HG02870 (cell line): ENCODE results near the gene PASK.

Experiments used
- ATAC-seq: cut with Tn5 transposase; IDR thresholded peaks from one replicate; pipeline ENCODE4 v1.9.1; 2021; ENCODE audit warnings: mild to moderate bottlenecking, moderate library complexity; ENCODE audit not compliant: unreplicated experiment

The PASK gene

GRCh38 chr2:241180495-241180894 lies 31.2 kb upstream of the PASK start:
- no peak for ATAC-seq

GRCh38 chr2:241179899-241180298 lies 30.6 kb upstream of the PASK start:
- no peak for ATAC-seq

DNA sequence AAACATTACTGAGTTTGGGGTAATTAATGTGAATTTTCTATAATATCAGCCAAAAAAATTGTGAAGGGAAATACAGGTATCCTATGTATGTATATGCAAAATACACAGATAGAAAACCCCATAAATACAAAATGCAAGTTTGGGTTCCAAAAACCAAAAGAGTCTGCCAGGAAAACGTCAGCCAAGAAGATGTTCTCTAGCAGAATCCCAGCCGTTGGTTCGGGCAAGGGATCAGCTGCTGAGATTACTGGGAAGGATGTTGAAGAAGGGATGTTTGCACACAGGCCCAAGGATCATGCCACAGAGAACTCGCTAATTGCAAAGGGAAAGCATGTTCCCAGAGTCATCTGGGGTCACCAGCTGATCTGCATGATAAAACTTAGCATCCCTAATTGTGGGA lies 29.7 kb upstream of the PASK start:
- no peak for ATAC-seq

DNA sequence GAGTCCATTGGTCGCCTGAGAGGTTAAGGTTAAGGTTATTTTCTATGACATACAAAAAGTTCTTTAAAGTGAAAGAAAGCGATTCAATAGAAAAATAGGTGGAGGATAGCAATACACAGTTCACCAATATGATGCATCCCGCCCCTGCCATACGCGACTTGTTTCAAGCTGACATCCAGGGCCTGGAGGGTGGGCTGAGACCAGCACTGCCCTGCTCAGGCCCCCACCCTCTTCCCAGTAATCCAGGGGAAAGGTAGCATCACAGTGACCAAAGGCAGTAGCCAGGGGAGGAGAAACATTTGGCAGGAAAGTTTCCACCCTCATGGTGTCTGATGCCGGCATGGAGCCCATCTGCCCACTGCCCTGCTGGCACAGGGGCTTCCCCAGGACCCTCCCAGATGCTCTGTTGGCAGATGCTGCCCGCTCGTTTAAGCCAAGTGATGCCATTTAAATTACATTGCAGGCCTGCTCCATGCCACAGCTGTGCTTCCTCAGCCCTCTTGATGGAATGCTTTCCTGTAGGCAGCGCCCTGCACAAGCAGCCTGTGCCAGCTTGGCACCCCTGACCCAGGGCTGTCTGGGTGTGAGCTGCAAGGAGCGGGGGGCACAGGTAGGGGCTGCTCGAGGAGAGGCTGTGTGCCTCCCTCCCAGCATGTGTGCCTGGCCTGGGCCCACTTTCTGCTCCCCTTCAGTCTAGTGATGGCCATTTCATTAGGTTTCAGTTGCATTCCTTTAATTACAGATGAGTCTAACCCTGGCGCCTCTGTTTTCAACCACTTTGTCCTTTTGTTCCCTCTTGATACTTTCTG lies 28.5 kb upstream of the PASK start:
- ATAC-seq, result no peak

DNA sequence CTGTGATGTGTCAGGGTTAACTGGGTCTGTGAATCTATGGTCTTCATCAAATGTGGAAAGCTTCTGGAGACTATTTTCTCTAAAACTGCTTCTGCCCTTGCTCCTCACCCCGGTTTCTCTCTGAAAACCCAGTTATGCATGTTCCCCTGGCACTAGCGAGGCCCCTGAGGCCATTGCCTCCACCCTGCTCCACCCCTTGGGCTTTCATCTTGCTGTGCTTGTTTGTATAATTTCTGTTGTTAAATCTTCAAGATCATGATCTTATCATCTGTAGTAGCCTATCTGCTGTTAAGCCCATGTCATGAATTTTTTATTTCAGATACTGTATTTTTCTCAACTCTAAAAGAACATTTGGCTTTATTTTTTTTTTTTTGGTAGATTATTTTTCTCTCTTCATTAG lies 24.3 kb upstream of the PASK start:
- no peak for ATAC-seq

GRCh38 chr2:241168366-241168765 lies 19.1 kb upstream of the PASK start:
- ATAC-seq, result no peak

- ATAC-seq, result no peak
Measured at GRCh38 chr2:241163601-241164118, 14.4 kb upstream of the PASK start.

GRCh38 chr2:241161646-241162281 lies 12.5 kb upstream of the PASK start:
- no peak for ATAC-seq

DNA sequence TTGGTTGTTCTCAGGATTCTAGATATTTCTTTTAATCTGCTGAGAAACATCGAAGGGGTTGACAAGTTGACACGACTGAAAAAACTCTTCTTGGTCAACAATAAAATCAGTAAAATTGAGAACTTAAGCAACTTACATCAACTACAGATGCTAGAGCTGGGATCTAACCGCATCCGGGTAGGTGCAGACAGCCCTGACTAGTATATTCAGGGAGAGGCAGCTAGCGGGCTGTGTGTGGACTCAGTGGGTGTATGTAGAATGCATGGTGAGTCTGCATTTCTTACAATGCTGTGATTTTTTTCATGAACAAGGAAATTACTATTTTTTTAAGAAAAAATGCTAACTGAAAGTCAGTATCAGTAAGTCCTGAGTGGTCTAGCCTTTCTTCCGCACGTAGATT lies 11.0 kb upstream of the PASK start:
- no peak for ATAC-seq

DNA sequence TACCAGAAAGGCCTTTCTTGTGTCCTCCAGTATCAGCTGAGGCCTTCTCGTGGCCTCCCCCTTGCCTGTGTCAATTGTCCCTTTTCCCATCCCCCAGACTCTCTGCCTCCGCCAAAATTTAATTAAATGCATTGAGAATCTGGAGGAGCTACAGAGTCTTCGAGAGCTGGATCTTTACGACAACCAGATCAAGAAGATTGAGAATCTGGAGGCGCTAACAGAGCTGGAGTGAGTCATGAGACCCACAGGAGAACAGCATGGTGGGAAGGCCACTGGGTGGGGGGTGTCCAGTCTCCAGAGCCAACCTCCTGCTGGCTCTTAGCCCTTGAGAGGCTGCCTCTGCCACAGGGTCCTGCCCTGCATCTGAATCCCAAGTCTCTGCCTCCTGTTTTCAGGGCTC lies 9.8 kb upstream of the PASK start:
- ATAC-seq, result no peak

DNA sequence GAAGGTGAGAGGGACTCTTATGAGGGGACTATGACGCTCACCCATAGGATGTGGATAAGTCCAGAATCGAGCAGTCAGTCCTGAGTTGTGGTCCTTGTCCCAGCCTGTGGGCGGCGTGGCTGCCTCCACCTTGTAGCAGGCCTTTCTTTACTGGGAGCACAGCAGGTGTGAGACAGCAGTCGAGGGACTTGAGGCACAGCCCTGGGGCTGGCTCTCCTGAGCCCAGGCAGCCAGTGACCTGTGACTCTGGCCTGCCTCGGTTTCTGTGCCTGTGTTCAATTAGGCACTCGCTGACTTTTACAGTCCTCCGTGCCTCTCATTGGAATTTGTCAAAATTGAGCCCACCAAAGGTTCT lies 9.3 kb upstream of the PASK start:
- no peak for ATAC-seq

DNA sequence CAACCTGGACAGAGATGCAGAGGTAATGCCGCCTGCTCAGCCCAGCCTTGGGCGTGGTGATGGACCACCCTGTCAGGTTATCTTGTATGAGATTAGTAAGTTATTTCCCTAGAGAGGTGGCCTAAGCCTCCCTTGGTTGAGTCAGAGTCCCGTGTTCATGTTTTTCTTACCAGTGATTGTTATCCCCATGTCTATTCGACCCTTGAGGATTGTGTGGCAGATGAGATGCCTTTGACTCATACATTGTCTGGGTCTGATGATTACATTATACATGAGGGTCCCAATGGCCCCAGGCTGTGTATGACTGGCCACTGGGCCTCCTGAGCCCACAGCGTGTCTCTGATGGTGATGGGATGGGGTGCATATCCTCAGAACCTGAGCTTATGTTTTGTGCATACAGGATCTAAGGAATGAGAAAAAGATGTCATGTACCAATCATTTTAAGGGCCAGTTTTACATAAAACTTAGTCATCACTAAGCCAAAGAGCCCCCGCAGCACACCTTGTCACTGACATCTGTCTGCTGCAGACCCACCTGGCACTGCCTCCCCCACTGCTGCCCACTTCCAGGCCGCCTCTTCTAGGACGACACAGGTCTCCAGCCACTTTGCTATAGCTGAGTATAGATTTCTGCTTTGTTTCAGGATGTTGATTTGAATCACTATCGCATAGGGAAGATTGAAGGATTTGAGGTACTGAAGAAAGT lies 8.7 kb upstream of the PASK start:
- ATAC-seq, result no peak

DNA sequence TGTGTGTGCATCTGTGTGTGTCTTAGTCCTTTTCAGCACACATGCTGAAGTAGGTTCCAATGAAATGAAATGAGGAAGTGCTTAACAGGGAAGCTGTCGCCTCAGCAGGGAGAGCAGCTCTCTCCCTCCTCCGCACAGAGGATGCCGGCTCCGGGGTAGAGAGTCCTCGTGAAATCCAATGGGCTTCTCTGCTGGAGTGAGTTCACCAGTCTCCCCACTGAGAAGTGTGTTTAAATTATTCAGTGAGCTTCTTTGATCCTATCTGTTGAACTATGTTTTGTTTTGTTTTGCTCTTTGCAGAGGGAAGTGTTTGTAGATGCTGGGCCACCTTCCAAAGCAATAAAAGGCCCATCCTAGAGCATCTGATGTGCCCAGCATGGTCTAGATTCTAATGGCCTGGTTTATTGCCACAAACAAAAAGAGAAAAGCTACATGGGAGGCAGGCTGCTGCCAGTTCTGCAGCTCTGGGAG lies 7.7 kb upstream of the PASK start:
- ATAC-seq, result no peak

GRCh38 chr2:241155936-241156335 lies 6.7 kb upstream of the PASK start:
- no peak for ATAC-seq

- no peak for ATAC-seq
Measured at GRCh38 chr2:241154915-241155314, 5.6 kb upstream of the PASK start.

DNA sequence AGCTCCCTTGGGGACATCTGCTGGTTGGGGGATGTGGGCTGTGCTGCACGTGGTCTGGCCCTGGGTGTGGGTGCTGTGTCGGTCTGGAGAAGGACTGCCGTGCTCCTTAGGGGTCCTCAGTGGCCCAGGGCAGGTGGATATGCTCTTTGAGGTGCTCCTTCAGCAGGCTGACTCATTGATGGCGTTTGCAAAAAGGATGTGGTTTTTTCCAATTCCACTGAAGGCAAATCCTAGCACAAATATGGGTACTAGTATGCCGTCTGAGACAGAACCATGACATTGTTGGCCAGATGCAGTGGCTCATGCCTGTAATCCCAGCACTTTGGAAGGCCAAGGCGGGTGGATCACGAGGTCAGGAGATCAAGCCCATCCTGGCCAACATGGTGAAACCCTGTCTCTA lies 4.3 kb upstream of the PASK start:
- ATAC-seq, result no peak

DNA sequence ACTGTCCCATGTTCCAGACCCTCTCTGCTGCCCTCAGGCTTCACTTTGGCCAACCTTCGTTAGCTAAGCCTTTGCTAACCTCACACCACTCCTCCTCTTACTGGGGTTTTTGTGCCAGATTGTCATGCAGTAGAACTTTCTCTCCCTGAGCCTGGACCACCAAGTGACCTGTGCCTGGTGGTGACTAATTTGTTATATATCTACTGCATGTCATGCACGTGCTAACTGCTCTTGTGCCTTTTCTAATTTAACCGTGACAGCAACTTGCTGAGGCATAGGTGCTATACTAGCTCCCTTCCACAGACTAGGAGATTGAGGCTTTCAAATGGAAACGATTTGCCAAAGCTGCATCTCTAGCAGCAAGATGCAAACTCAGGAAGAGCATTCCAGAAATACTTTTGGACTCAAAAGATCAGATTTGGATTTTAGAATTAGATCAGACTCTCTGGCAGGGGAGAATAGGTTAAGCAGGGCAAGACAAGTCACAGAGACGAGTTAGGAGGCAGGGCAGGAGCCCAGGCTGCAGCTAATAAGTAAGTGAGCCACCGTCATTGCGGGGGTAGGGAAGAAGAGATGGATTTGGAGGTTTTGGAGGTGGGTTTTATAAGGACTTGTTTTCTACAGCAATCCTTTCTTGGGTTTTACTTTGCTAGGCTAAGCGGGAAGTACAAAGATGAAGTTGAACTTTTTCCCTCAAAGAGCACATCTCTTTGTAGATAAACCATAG lies 2.8 kb upstream of the PASK start:
- ATAC-seq, result no peak

DNA sequence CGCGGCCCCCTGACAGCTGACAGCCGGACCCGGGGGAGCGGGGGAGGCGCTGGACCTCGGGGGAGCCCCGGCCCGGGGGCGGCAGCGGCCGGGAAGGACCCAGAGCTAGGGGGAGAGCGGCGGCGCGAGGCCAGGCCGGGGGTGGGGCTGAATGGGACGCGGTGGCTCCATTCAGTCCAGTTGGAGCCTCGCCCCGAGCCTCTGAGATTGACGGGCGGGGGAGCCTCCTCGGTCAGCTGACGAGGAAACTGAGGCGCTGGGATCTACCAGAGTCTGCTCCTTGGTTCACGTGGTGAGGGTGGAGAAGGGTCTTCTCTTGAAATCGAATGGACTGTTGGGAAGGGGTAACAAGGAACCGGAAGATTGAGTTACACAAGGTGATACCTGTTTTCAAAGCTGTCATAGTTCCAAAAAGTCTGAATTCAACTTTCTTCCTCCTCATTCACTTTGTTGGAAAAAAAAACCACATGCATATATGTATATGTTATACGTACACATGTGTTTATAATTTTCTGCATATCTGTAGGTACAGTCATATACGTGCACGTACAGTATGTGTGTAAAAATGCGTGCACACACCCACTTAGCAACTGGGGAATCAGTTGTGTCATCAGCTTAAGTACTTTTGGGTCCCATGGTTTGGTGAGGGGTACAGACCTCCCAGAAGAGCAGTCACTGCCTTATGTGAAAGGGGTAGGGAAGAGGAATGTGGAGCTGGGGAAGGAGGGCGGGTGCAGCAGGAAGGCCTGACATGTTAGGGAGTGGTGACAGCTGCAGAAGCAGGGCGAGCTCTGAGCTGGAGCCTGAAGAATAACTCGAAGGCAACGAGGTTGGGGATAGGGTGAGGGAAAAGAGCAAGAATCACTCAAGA lies 1.6 kb upstream of the PASK start:
- ATAC-seq, result peak; percentile 16

DNA sequence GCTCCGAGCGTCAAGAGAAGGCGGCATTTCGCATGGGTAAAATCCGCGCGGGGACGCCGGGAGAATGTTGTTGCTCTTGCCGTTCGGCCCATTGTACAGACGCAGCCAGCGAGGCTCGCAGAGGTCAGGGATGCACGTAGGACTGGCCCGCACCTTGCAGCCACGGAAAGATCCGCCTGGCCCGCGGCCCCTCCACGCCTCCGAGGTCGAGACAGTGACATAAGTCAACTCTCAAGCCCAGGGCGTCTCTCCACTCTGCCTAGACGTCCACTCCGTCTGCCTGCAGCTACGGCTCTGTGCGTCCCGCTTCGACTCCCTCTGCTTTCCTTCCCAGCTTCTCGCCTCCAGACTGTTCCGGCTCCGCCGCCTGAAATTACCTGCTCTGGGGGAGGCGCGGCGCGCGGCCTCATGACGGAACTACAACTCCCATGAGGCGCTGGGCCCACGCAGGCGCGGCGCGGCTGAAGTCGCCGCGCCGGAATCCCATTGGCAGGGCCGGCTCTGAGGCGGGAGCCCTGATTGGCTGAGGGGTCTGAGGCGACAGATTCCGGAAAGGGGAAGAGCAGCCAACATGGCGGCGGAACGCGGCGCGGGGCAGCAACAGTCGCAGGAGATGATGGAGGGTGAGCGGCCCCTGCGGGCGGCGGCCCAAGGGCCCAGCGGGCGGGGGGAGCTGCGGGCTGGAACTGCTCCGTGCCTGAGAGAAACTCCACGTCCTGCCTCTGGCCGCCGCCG lies 820 bp upstream of the PASK start, which contains the start of gene PPP1R7:
TSS of gene PPP1R7 (plus strand) at position 543 of the 735 bp plus-strand sequence. CDS start at position 572, 29 bp downstream.
- peak; percentile 62 for ATAC-seq

DNA sequence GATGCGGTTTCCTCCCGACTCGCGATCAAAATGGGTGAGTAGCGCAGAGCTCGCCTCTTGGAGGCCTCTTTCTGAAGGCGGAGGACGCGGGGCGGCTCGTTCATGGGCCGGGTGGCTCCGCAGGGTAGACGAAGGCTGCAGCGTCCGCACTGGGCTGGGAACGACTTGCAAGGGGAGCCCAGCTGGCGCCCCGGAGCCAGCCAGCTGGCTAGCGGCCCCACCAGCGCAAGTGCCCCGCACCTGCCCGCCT lies 328 bp upstream of the PASK start:
- peak; percentile 8 for ATAC-seq
